HG03196 (cell line): Measurements from ENCODE around the gene GOSR2.

Source experiments
- ATAC-seq: cut with Tn5 transposase; IDR thresholded peaks from one replicate; pipeline ENCODE4 v1.9.1; 2021; ENCODE audit not compliant: unreplicated experiment

Gene GOSR2

DNA sequence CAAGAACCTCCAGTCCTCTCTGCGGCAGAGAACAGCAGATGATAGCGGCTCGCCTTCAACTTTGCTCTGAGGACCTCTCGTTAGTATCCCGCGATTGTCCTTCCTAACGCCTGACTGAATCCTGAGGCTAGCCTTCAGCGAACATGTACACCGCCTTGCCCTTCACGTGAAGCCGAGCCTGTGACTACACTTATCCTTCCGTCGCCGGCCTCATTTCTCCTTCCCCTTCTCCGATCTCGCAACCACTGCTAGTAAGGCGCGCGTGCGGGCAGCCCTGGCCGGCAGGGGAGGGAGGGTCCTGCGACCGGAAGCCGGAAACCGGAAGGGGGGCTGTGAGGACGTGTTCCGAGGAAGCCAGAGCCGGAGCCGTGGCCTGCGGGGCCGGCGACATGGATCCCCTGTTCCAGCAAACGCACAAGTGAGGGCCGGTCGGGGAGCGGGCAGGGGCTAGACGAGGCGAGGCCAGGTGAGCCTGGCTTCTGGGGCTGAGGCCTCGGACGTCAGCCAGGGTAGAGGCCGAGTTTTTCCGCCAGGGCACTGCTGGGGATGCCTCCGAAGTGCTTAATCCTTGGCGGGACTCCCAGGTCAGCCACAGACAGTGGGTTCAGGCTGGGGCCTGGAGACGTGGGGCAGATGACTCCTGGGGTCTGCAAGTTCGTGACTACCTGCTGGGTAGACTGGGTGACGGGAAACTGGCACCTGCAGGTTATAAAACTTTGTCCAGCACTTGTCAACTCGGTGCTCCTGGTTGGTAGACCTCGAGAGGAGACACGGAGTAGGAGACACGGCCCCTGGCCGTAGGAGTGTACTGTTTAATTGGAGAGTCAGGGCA lies at the start of gene GOSR2:
GOSR2 (plus strand) TSS at position 357 of the 832 bp plus-strand sequence; CDS start at position 390, 33 bp downstream.
- ATAC-seq, result peak; percentile 82

DNA sequence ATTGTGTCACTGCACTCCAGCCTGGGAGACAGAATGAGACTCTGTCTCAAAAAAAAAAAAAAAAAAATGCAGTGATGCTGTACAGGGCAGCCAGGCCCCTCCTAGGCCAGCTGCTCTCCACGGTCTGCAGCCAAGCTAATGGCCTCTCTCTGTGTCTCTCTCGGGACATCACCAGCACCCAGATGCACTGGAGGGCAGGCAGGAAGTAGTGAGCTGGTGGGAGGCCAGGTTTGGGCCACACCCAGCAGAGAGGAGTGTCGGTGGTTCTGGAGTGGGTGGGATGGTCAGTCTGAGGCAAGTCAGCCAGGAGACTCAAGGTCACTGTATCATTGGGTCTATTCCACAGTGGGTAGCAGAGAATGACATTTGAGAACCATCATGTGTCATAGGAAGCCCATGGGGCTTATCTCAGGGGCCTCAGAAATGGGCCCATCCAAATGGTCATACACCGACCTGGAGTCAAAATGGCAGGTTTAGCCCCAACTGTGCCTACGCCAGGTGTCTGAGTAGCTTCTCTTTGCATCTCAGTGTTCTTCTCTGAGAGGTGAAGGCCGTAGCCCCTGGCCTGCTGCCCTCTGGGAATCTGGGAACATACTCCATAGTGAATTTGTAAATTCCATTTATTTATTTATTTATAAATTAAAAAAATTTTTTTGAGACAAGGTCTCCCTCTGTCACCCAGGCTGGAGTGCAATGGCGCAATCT lies 48.9 kb upstream of the GOSR2 start:
- no peak for ATAC-seq

DNA sequence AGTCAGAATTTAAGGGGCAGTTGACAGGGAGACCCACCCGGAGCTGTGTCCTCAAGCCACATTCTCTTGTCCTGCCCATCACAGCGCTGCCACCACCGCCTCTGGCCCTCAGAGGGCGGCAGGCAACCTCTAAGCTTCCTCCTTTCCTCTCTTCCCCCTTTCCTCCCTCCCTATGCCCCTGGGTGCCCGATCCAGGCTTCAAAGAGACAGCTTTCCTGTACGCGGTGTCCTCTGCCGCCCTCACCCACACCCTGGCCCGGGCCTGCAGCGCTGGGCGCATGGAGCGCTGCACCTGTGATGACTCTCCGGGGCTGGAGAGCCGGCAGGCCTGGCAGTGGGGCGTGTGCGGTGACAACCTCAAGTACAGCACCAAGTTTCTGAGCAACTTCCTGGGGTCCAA lies 48.1 kb upstream of the GOSR2 start:
- ATAC-seq, result no peak

DNA sequence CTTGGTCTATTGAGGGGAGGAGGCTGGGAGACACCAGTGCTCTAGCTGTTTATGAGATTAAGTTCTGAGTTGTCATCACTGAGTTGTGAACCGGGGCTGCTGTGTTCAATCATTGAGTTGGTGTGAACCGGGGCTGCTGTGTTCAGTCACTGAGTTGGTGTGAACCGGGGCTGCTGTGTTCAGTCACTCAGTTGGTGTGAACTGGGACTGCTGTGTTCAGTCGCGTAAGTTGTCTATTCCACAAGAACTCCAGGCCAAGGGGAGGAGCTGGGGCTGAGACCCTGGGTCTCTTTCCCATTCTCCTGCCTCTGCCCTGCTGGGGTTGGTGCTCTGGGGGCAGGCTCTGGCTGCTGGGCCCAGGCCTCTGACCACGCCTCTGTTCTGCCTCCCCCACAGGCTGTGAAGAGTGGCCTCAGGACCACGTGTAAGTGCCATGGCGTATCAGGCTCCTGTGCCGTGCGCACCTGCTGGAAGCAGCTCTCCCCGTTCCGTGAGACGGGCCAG lies 47.1 kb upstream of the GOSR2 start:
- no peak for ATAC-seq

DNA sequence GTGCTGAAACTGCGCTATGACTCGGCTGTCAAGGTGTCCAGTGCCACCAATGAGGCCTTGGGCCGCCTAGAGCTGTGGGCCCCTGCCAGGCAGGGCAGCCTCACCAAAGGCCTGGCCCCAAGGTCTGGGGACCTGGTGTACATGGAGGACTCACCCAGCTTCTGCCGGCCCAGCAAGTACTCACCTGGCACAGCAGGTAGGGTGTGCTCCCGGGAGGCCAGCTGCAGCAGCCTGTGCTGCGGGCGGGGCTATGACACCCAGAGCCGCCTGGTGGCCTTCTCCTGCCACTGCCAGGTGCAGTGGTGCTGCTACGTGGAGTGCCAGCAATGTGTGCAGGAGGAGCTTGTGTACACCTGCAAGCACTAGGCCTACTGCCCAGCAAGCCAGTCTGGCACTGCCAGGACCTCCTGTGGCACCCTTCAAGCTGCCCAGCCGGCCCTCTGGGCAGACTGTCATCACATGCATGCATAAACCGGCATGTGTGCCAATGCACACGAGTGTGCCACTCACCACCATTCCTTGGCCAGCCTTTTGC lies 46.5 kb upstream of the GOSR2 start:
- no peak for ATAC-seq

DNA sequence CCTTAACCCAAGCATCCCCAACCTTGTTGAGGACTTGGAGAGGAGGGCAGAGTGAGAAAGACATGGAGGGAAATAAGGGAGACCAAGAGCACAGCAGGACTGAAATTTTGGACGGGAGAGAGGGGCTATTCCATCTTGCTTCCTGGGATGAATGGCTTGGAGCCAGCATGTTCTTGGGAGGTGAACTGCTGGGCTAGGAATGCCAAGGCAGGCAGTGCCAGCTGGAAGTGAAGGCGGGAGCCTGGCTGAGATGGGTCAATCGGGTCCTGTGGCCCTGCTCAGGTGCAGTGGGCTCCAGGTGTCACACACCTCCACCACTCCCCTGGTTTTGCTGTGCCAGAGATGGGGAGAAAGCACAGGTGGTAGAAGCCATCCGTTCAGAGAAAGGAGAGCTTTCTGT lies 46.0 kb upstream of the GOSR2 start:
- no peak for ATAC-seq

DNA sequence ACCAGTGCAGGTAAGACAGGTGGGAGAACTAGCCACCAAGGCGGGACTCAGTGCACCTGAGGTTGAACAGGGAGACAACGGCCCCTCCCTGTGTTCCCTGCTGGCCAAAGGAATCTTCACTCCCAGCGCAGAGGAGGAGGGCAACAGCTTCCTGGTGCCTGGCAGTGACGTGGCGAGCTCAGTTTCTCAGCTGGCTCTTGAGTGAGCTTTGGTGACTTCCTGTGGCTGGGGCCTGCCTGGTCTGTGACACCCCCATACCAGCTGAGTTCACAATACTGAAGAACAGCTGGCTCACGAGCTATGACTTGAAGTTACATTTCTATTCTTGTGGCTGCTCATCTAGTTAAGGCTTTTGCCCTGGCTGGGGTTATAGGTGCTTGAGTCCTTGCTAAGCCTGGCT lies 45.5 kb upstream of the GOSR2 start:
- ATAC-seq, result no peak

DNA sequence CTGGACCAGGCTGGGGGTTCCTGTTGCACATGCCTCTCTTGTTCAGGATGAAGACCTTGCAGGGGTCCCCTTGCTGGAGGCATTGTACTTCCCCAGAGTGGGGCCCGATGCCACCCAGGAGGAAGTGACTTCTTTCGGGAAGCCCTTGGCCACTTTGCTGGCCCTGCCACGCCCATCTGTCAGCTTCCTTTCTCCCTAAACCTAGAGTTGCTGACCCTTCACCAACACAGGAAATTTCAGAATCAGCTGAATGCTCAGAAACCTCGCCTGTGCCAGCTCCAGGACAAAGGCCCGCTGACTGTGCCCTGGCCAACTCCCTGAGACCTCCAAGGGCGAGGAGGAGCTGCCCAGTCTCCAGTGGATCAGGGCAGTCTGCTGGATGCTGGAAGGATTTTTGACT lies 44.9 kb upstream of the GOSR2 start:
- ATAC-seq, result no peak

DNA sequence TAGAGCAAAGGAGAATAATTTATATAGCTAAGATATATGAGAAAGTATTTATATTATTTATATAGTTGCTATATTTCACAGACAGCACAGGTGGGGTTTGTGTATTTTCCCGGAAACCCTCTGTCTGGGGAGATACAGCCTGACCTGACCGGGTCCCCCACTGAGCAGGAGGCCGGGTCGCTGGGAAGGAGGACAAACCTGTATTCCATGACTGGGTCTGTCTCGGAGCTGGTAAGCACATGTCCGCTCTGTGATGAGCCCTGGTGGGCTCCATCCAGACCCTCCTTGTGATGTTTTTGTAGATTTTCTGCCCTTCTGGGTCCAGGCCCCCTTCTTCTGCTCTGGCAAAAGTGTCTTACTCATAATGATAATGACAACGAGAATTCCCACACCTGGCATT lies 43.9 kb upstream of the GOSR2 start:
- ATAC-seq, result no peak

DNA sequence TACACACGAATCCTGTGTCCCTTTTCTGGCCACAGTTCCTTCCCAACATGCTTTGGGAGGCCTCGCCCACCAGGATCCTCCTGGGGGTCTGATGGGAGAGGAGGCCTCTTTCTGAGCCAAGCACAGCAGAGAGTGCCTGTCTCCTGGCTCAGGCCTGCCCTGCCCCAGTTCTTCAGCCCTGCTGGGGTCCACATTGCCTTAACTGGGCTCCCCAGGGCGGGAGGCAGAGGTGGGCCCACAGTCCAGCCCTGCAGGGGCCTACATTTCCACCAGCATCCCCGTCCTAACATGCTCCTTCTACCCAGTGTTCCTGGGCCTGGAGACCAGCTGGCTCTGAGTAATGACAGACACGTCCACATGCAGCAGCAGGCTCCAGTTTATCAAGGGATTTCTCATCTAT lies 41.9 kb upstream of the GOSR2 start:
- no peak for ATAC-seq

DNA sequence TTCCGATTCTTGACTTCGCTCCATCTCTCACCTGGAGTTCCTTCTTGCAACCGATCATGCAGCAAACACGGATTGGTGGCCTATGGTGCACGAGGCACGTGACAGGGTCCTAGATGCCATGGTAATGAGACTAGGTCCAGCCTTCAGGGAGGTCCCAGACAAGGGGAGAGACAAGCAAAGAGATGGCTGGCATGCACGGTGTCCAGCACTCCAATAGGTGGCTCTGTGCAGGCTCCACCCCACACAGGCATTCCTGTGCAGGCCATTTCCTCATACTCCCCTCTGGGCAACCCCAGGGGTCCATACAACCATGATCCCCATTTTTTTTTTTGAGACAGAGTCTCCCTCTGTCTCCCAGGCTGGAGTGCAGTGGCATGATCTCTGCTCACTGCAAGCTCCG lies 40.3 kb upstream of the GOSR2 start:
- no peak for ATAC-seq

DNA sequence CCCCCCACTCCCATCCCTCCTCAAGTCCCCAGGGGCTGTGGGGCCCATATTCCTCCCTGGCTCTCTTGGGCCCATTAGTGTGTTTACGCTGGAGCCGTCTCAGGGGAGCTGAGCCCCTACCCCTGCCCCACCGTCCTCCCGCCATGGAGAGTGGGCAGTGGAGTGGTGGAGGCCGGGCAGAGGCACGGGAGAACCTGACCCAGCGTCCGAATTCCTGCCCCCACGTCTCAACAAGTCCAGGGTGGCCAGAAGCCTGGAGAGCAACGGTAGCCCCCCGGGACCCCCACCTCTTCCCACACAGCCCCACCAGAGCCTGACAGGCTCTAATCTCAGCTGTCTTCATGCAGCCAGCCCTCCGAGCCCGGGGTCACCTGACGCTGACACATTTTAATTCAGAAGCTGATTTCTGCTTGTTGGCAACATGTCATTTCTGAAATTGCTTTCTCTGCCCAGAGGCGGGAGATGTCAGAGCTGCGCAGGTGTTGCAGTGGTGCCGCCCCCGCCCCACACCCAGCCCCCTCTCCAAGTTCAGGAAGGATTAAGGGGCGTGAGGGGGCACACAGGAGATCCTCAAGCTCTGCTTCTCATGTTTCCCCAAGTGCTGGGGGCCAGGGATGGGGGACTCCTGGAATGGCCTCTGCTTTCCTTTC lies 39.0 kb upstream of the GOSR2 start:
- ATAC-seq, result no peak

DNA sequence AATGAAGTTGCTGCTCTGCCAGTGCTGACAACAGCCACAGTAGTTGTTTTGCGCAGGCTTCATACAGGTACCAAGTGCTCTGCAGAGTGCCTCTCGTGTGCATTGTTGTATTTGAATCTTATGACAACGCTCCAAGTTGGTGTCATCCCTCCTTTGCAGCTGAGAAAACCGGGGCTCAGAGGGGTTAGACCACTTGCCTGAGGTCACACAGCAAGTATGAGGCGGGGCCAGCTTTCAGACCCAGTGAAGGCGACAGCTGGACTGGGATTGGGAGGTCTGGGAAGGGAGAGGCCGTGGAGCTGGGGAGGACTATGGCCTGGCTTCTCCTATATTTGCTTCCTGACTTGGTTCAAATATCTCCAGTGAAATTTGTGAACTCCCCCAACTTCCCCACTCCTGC lies 38.4 kb upstream of the GOSR2 start:
- ATAC-seq, result no peak

DNA sequence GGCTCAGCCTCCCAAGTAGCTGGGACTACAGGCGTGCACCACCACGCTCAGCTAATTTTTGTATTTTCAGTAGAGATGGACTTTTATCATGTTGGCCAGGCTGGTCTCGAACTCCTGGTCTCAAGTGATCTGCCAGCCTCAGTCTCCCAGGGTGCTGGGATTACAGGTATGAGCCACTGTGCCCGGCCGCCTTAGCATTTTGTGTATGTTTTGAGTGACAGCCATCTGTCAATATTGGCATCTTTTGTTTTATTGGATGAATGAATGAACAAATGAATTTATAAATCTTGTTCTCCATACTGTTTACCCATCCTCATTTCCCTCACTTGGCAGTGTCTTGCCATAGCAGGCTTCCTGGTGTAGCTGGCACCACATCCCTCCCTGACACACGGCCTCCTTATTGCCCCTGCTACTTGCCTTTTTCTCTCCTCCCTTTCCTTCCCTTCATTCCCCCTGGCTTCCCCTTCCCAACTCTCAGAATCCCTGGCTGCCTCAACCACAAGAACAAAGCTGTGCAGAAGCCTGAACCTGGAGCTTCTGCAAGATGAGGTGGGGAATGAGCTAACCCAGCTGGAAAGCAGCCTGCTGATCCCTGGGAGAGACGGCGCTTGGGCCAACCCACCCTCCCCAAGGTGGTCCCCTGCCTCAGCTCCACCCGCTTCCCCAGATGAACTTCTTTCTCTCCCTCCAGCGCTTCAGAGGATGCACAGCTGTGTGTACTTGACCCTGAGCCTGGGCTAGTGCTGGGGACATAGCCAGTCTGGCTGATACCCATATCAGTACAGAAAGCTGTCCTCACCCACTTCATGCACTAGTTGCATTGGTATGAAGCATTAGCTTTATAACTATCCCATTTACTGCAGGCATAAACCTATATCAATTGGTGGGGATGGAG lies 37.3 kb upstream of the GOSR2 start:
- no peak for ATAC-seq

DNA sequence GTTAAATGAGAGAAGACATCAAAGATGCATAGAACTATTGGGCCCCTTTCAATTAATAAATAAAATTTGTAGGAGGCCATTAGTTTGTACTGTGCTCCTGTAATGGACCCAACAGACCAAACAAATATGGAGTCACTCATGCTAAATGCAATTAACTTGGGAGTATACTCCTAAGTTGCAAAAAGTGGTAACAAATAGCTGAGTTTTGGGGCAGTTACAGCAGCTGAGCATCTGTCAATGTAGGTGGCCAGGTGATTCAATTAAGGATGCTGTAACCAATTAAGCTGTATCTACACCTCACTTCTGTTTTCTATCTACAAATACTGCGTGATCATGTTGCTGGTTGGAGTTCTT lies 36.7 kb upstream of the GOSR2 start:
- no peak for ATAC-seq

DNA sequence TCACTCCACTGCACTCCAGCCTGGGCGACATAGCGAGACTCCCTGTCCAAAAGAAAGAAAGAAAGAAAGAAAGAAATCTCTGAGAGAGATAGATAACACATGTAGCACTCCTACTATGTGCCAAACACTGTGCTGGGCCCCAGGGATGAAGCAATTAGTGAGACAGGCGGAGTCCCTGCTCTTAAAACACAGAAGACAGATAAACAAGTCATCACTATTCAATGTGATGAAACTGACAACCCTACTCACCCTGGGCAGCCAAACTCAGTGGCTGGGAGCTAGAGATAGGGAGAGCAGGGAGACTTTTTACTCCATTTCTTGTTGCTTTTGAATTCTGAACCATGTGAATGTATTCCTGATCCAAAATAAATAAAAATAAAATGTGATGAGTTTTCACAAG lies 35.2 kb upstream of the GOSR2 start:
- ATAC-seq, result no peak

DNA sequence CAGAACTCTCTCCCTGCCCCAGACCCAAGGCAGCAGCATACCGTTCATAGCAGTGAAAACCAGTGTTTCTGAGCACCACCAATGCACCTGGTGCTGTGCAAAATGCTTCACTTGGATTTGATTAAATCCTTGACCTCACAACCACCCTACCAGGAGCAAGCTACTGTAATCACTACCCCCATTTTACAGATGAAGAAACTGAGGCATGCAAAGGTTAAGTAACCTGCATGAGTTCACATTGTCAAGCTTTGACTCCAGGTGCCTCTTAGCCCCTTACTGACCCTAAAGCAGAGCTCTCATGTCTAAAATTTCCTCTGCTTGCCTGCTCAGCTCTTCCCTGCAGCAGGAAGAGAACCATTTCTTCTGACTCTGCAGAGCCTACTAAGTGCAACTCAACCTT lies 34.2 kb upstream of the GOSR2 start:
- ATAC-seq, result no peak

DNA sequence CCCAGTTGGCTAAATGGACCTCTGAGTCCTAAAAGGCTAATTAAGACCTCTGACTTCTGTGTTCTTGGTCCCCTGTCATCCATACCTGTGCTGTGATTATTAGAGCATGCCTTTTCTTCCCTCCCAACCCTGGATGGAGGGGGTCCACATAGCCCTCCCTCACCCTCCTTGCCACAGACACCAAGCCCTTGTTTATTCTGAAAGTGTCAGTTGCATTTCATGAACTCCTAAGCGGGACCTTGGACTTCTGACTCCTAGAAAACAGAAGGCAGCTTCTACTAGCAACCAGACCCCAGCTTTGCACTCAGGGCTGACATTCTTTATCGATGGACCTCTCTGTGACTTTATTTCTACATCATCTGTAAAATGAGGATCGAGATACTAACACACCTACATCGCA lies 33.4 kb upstream of the GOSR2 start:
- no peak for ATAC-seq

DNA sequence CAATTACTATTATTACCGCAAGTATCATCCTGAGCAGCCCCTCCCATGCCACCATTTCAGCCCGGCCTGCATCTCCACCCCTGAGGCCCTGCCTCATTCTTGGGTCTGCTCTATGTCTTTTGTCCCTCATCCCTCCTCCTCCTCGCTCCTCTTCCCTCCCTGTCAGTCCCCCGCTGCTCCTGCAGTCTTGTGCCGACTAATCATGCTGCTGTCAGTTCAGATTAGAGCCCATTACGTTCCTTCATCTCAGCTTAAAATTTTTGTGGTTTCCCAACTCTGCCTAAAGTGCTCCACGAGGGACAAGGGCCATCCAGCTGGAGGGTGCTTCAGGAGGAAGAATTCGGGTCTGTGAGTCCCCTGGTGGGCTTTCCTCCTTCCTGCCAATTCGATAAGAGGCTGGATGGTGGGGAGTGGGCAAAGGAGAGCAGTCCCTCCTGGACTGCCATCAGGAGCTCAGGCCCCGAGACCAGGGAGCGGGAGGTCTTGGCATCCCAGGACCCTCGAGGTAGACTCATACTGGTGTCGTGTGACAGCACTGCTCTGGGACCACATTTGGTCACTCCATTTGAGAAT lies 32.9 kb upstream of the GOSR2 start:
- no peak for ATAC-seq

DNA sequence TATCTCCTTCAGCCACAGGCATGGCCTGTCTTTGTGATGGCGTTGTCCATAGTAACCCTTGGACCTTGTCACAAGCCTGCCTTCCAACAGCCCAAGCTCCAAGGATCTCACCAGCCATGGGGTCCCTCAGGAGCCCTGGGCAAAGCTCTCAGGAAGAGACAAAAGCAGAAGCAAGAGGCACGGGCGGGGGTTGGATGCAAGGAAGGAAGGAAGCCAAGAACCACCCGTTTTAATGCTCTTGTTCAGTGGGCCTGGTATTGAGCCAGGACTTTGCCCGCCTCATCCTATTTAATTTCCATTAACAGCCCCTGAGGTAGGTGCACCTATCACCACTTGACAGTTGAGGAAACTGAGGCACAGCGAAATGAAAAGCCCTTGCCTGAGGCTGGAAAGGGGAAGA lies 32.3 kb upstream of the GOSR2 start:
- ATAC-seq, result no peak
